ENCODE measurements around the gene JADE2. TPM values are rescaled to one million over a fixed set of nuclear protein-coding genes. Genes with fewer than 3 reads are reported as not detected.

JADE2 gene
- polyA plus RNA-seq, 1 experiment = 15.5 TPM

- no peak for TF ChIP-seq CTCF (IDR thresholded peaks at IDR 0.05; ENCODE audit: insufficient read depth, low read depth, low read length)
- DNase-seq (ENCODE audit: low read depth) = no peak
- no peaks in the 10 kb centered on the region for H3K27me3 ChIP-seq (ENCODE audit: control insufficient read depth, insufficient read depth, low read length)
- ChIA-PET CTCF (interaction anchor here (3.8 kb wide), 1 partner anchor 10 kb away, joined by 26 read pairs; no protein-coding TSS in a partner anchor), POLR2A (no interaction called here)
- no peak overlapping the region for H3K4me3 ChIP-seq (ENCODE audit: low read depth, low read length)
- H3K36me3 ChIP-seq (ENCODE audit: control insufficient read depth, insufficient read depth, low read length) = peaks cover 28% of the 10 kb centered on the region
These were observed 11.8 kb downstream of the JADE2 start for GRCh38 chr5:134537297-134537696.

GRCh38 chr5:134538296-134538695 is 12.8 kb downstream of the JADE2 start:
- TF ChIP-seq CTCF (IDR thresholded peaks at IDR 0.05; ENCODE audit: insufficient read depth, low read depth, low read length) = no peak
- no peaks in the 10 kb centered on the region for H3K27me3 ChIP-seq (ENCODE audit: control insufficient read depth, insufficient read depth, low read length)
- ChIA-PET POLR2A (no interaction called here), CTCF (interaction anchor here (3.8 kb wide), 1 partner anchor 11 kb away, joined by 26 read pairs; no protein-coding TSS in a partner anchor)
- H3K4me3 ChIP-seq (ENCODE audit: low read depth, low read length) = no peak overlapping the region
- H3K36me3 ChIP-seq (ENCODE audit: control insufficient read depth, insufficient read depth, low read length) = peaks cover 28% of the 10 kb centered on the region
- DNase-seq (ENCODE audit: low read depth) = no peak

DNA sequence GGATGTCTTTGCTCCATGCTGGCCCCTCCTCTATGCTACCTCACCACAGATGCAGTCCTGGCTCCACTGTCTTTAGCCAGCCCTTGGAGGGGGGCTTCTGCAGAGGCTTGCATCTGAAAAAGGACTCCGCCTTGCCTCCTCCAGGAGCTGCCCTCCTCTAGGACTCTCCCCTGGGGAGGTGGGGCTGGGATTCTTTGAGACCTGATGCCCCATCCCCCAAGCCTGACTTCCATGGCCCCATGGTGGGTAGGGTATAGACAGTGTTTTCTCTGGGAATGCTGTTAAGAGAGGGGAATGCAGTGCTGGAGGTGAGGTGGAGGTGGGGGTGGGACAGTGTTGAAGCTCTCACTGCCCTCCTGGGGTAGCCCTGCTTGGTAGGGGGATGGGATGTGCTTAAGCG is 14.3 kb downstream of the JADE2 start:
- H3K36me3 ChIP-seq (ENCODE audit: control insufficient read depth, insufficient read depth, low read length) = peaks cover 35% of the 10 kb centered on the region
- ChIA-PET CTCF (interaction anchor here (1.2 kb wide), 1 partner anchor 128 kb away, joined by 3 read pairs; the partner anchor contains the start of gene CDKN2AIPNL), POLR2A (no interaction called here)
- no peak for DNase-seq (ENCODE audit: low read depth)
- no peaks in the 10 kb centered on the region for H3K27me3 ChIP-seq (ENCODE audit: control insufficient read depth, insufficient read depth, low read length)
- TF ChIP-seq CTCF (IDR thresholded peaks at IDR 0.05; ENCODE audit: insufficient read depth, low read depth, low read length) = no peak
- H3K4me3 ChIP-seq (ENCODE audit: low read depth, low read length) = no peak overlapping the region

GRCh38 chr5:134540747-134541733 is 15.6 kb downstream of the JADE2 start:
- ChIA-PET CTCF (interaction anchor here (0.7 to 1.2 kb wide), 2 partner anchors 37 to 129 kb away, joined by 3 read pairs; partner anchors contain the start of gene CDKN2AIPNL), POLR2A (no interaction called here)
- Histone ChIP-seq H3K27me3 (ENCODE audit: control insufficient read depth, insufficient read depth, low read length) (no peaks in the 10 kb centered on the region), H3K4me3 (ENCODE audit: low read depth, low read length) (no peak overlapping the region), H3K36me3 (ENCODE audit: control insufficient read depth, insufficient read depth, low read length) (peaks cover 35% of the 10 kb centered on the region)
- no peak for TF ChIP-seq CTCF (IDR thresholded peaks at IDR 0.05; ENCODE audit: insufficient read depth, low read depth, low read length)
- no peak for DNase-seq (ENCODE audit: low read depth)

DNA sequence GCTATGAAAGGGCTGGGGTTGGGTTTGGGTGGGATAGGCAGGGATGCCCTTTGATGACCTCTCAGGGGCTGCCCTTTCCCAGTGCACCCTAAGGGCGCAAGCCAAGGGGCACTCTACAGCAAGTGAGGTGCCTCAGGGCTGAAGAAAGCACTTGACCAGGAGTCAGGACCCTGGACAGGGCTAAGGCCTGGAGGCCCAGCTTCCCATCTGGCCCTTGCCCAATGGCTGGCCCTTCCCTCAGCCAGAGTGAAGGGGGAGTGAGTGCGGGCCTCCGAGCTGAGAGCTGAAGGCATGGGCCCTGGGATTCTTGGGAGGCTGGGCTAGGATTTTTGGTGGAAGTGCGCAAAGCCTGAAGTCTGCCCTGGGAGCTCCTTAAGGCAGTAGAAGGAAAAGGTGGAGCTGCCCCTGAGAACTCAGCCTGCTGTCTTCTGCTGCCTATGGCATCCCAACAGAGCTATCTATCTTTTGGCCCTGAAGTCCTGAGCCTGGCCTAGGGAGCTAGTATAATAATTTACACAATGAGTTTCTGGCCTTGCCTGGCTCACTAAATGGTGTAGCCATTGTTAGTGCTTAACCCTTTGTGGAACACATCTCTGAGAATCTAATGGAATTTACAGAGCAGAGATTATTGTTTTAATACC is 16.4 kb downstream of the JADE2 start:
- ChIA-PET POLR2A (no interaction called here), CTCF (interaction anchor here (0.6 to 0.7 kb wide), 2 partner anchors 13 to 37 kb away, joined by 3 read pairs; no protein-coding TSS in a partner anchor)
- no peak for TF ChIP-seq CTCF (IDR thresholded peaks at IDR 0.05; ENCODE audit: insufficient read depth, low read depth, low read length)
- DNase-seq (ENCODE audit: low read depth) = no peak
- no peak overlapping the region for H3K4me3 ChIP-seq (ENCODE audit: low read depth, low read length)
- H3K27me3 ChIP-seq (ENCODE audit: control insufficient read depth, insufficient read depth, low read length) = no peaks in the 10 kb centered on the region
- H3K36me3 ChIP-seq (ENCODE audit: control insufficient read depth, insufficient read depth, low read length) = peaks cover 28% of the 10 kb centered on the region

All from BJ (cell line).